ENCODE data around the gene PPM1G.
"Not testable (repeated sequence)": the region's sequence is repeated elsewhere in the genome, so short reads cannot be mapped to it uniquely, and the experiment has no call there.

The PPM1G gene

GRCh38 chr2:27373567-27373966, 35.8 kb downstream of the PPM1G start:
- DNase-seq, result no peak
- no peaks in the 10 kb centered on the region for H3K27me3 Mint-ChIP-seq
- H3K36me3 Mint-ChIP-seq (ENCODE audit: low read depth), result peaks cover 93% of the 10 kb centered on the region
- H3K4me3 Mint-ChIP-seq, result no peak overlapping the region
- no peaks in the 10 kb centered on the region for H3K9me3 Mint-ChIP-seq
- peaks cover 49% of the 10 kb centered on the region for H3K4me1 Mint-ChIP-seq (ENCODE audit: low read depth)
- H3K27ac Mint-ChIP-seq, result peak overlapping the region; percentile 84

- peaks cover 48% of the 10 kb centered on the region for H3K4me1 Mint-ChIP-seq (ENCODE audit: low read depth)
- peaks cover 93% of the 10 kb centered on the region for H3K36me3 Mint-ChIP-seq (ENCODE audit: low read depth)
- H3K27ac Mint-ChIP-seq, result peak overlapping the region; percentile 96
- no peaks in the 10 kb centered on the region for H3K9me3 Mint-ChIP-seq
- DNase-seq, result no peak
- H3K4me3 Mint-ChIP-seq, result peak overlapping the region; percentile 94
- H3K27me3 Mint-ChIP-seq, result no peaks in the 10 kb centered on the region
Observed at GRCh38 chr2:27372937-27373336, 36.5 kb downstream of the PPM1G start.

- Mint-ChIP-seq H3K9me3 (no peaks in the 10 kb centered on the region), H3K4me3 (peak overlapping the region; percentile 94), H3K27me3 (no peaks in the 10 kb centered on the region), H3K36me3 (ENCODE audit: low read depth) (peaks cover 91% of the 10 kb centered on the region), H3K27ac (peak overlapping the region; percentile 96), H3K4me1 (ENCODE audit: low read depth) (peaks cover 51% of the 10 kb centered on the region)
- peak; percentile 71 for DNase-seq
Observed at GRCh38 chr2:27370816-27371620, 38.4 kb downstream of the PPM1G start.

DNA sequence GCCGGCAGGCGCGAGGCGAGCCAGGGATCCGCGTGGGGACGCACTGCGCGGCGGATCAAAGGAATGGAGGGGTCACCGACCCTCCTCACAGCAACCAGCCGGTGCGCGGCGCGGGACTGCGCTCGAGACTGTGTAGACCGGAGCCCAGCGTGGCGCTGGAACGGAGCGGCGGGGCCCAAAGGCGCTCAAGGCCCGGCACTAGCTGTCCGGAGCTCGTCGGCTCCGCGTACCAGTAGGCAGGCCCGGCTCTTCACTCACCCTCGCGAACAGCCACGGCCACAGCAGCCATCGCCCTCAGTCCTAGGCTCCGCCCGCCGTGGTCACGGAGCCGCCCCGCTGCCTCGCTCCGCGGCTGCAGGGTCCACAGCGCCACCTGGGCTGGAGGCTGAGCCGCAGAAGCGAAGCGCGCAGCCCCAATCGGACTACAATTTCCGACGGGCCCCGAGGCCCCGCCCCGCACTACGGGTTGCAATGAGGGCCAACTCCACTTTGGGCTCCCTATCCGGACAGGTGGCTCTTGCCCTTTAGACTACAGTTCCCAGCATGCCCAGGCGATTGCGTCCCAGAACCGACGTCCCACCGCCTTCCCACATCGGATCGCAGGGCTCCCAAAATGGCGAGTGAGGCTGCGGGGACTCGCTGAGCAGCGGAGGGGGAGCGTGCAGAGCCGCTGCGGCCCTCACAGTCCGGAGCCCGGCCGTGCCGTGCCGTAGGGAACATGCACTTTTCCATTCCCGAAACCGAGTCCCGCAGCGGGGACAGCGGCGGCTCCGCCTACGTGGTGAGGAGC, 39.2 kb downstream of the PPM1G start, which contains the start of the genes EIF2B4 and SNX17:
Gene EIF2B4, minus strand, starts transcription at position 313 of the 790 bp plus-strand sequence. Its CDS starts 24 bp downstream, at position 289.
Gene SNX17, plus strand, starts transcription at position 591 of the 790 bp plus-strand sequence. Its CDS starts 128 bp downstream, at position 719.
- peaks cover 51% of the 10 kb centered on the region for H3K4me1 Mint-ChIP-seq (ENCODE audit: low read depth)
- no peaks in the 10 kb centered on the region for H3K9me3 Mint-ChIP-seq
- H3K4me3 Mint-ChIP-seq, result peak within 1 kb of the TSS; percentile 94
- H3K27me3 Mint-ChIP-seq, result no peaks in the 10 kb centered on the region
- peak; percentile 99 for DNase-seq
- H3K36me3 Mint-ChIP-seq (ENCODE audit: low read depth), result peaks cover 90% of the 10 kb centered on the region
- peak within 1 kb of the TSS; percentile 96 for H3K27ac Mint-ChIP-seq

GRCh38 chr2:27369471-27370025, 39.8 kb downstream of the PPM1G start:
- no peaks in the 10 kb centered on the region for H3K9me3 Mint-ChIP-seq
- H3K36me3 Mint-ChIP-seq (ENCODE audit: low read depth), result peaks cover 90% of the 10 kb centered on the region
- H3K27ac Mint-ChIP-seq, result peak overlapping the region; percentile 96
- H3K4me1 Mint-ChIP-seq (ENCODE audit: low read depth), result peaks cover 50% of the 10 kb centered on the region
- peak overlapping the region; percentile 94 for H3K4me3 Mint-ChIP-seq
- no peak for DNase-seq
- H3K27me3 Mint-ChIP-seq, result no peaks in the 10 kb centered on the region

GRCh38 chr2:27363933-27364332, 45.5 kb downstream of the PPM1G start:
- H3K4me3 Mint-ChIP-seq, result no peak overlapping the region
- no peak for DNase-seq
- peaks cover 73% of the 10 kb centered on the region for H3K36me3 Mint-ChIP-seq (ENCODE audit: low read depth)
- no peaks in the 10 kb centered on the region for H3K9me3 Mint-ChIP-seq
- no peaks in the 10 kb centered on the region for H3K27me3 Mint-ChIP-seq
- H3K4me1 Mint-ChIP-seq (ENCODE audit: low read depth), result peaks cover 24% of the 10 kb centered on the region
- H3K27ac Mint-ChIP-seq, result peak overlapping the region; percentile 31

- H3K4me1 Mint-ChIP-seq (ENCODE audit: low read depth), result peaks cover 24% of the 10 kb centered on the region
- no peak for DNase-seq
- H3K27ac Mint-ChIP-seq, result peak overlapping the region; percentile 23
- H3K4me3 Mint-ChIP-seq, result no peak overlapping the region
- H3K27me3 Mint-ChIP-seq, result no peaks in the 10 kb centered on the region
- peaks cover 73% of the 10 kb centered on the region for H3K36me3 Mint-ChIP-seq (ENCODE audit: low read depth)
- no peaks in the 10 kb centered on the region for H3K9me3 Mint-ChIP-seq
Observed at GRCh38 chr2:27362678-27363420, 46.5 kb downstream of the PPM1G start.

DNA sequence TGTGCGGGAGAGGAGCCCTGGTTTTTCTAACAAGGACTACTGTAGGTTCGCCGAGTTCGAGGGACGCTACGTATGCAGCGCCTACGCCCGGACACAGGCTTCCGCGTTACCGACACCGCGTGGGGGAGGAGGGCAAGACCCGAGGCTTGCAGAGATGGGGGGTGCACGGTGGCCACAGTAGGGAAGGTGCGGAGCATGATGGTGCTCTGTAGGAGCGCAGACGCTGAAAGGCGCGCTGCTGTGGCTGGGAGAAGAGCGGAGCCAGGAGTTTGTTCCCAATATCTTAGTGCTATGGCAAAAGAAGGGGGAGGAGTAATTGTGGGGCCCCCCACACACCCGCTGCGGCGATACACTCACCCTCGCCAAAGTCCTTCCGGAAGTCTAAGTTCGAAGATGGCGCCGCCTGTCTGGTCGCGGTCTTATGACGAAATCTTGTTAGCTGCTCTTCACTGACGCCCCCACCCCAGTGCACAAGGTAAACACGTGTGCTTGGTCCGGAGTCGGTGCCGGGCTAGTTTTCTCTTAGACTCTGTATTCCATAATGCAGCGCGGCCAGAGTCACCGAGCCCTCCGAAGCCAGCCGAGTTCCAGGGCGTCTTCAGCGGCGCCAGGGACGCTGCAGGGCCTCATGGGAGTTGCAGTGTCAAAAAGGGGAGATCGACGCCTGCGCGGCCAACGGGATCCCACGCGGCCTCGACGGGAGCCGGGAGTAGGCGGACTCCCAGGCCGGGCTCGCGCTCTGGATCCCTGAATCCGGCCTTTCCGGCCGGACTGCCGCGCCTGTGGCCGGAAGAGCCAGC, 52.8 kb downstream of the PPM1G start, which contains the start of gene GTF3C2:
Gene GTF3C2, minus strand, starts transcription at position 383 of the 800 bp plus-strand sequence. CDS start 13,210 bp downstream, outside the sequence.
- DNase-seq, result peak; percentile 93
- H3K36me3 Mint-ChIP-seq (ENCODE audit: low read depth), result peaks cover 51% of the 10 kb centered on the region
- H3K27ac Mint-ChIP-seq, result peak within 1 kb of the TSS; percentile 98
- no peaks in the 10 kb centered on the region for H3K27me3 Mint-ChIP-seq
- peak within 1 kb of the TSS; percentile 91 for H3K4me3 Mint-ChIP-seq
- H3K9me3 Mint-ChIP-seq, result no peaks in the 10 kb centered on the region
- peaks cover 57% of the 10 kb centered on the region for H3K4me1 Mint-ChIP-seq (ENCODE audit: low read depth)

DNA sequence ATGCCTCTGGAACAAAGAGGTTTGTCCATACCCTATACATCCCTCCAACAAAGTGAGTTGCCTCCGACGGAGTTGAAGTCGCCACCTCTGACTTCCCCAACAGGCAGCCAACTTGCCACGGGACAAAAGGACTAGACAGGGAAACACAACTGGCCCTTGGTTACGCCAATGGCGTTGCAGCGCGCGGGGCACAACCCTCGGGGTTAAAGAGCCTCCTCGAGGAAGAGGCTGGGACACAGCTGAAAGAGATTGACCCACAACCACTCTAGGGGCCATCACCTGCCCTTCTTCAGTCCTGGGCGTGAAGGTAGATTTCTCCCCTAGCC, 53.4 kb downstream of the PPM1G start:
- Mint-ChIP-seq H3K4me1 (ENCODE audit: low read depth) (peaks cover 58% of the 10 kb centered on the region), H3K27me3 (no peaks in the 10 kb centered on the region), H3K27ac (peak overlapping the region; percentile 98), H3K36me3 (ENCODE audit: low read depth) (peaks cover 52% of the 10 kb centered on the region), H3K9me3 (no peaks in the 10 kb centered on the region), H3K4me3 (peak overlapping the region; percentile 91)
- DNase-seq, result no peak

DNA sequence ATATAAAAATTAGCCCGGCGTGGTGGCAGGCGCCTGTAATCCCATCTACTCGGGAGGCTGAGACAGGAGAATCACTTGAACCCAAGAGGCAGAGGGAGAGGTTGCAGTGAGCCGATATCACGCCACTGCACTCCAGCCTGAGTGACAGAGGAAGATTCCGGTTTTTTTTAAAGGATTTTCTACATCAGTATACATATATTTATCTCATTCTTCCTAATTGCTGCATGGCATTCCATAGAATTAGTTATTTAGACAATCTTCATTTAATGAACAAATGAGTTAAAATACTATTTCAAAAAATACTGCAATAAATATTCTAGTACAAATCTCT, 54.8 kb downstream of the PPM1G start:
- Mint-ChIP-seq H3K36me3 (ENCODE audit: low read depth) (peaks cover 52% of the 10 kb centered on the region), H3K9me3 (no peaks in the 10 kb centered on the region), H3K27me3 (no peaks in the 10 kb centered on the region), H3K4me3 (peak overlapping the region; percentile 91), H3K27ac (no peak overlapping the region), H3K4me1 (ENCODE audit: low read depth) (peaks cover 61% of the 10 kb centered on the region)
- no peak for DNase-seq

DNA sequence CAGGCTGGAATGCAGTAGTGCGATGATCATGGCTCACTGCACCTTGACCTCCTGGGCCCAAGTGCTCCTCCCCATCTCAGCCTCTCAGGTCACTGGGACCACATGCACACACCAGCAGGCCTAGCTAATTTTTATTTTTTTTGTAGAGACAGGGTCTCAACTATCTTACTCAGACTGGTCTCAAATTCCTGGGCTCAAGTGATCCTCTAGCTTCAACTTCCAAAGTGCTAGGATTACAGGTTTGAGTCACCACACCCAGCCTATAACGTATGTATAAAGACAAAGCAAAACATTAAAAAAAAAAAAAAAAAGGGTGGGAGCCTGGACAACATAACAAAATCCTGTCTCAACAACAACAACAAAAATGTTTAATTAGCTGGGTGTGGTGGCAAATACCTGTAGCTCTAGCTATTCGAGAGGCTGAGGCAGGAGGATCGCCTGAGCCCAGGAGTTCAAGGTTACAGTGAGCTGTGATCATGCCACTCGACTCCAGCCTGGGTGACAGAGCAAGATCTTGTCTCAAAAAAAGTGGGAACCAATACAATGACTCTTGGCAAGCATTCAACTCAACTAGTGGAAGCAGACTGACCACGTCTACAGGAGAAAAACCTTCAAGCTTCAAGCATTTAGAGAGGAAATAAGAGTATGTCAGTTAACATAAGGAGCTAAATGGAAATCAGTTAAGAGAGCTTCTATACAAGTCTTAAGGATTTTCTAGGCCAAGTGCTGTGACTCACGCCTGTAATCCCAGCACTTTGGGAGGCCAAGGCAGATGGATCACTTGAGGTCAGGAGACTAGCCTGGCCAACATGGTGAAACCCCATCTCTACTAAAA, 55.4 kb downstream of the PPM1G start:
- Mint-ChIP-seq H3K4me1 (ENCODE audit: low read depth) (peaks cover 62% of the 10 kb centered on the region), H3K4me3 (peak overlapping the region; percentile 91), H3K27me3 (no peaks in the 10 kb centered on the region), H3K9me3 (no peaks in the 10 kb centered on the region), H3K36me3 (ENCODE audit: low read depth) (peaks cover 55% of the 10 kb centered on the region), H3K27ac (peak overlapping the region; percentile 59)
- DNase-seq, result no peak

GRCh38 chr2:27353386-27353761, 56.0 kb downstream of the PPM1G start:
- Mint-ChIP-seq H3K27ac (peak overlapping the region; percentile 23), H3K4me1 (ENCODE audit: low read depth) (peaks cover 59% of the 10 kb centered on the region), H3K36me3 (ENCODE audit: low read depth) (peaks cover 51% of the 10 kb centered on the region)
- DNase-seq, H3K27me3 Mint-ChIP-seq, H3K4me3 Mint-ChIP-seq, H3K9me3 Mint-ChIP-seq: not testable (repeated sequence)
